Activated T-cell treated with anti-CD3 and anti-CD28 coated beads for 48 hours (primary cell): Measurements from ENCODE around the gene MMP24.

Source experiments
- DNase-seq: peaks from one replicate; pipeline ENCODE4 v3.0.0-alpha.2; 2020; ENCODE audit warnings: low read depth

MMP24 gene

DNA sequence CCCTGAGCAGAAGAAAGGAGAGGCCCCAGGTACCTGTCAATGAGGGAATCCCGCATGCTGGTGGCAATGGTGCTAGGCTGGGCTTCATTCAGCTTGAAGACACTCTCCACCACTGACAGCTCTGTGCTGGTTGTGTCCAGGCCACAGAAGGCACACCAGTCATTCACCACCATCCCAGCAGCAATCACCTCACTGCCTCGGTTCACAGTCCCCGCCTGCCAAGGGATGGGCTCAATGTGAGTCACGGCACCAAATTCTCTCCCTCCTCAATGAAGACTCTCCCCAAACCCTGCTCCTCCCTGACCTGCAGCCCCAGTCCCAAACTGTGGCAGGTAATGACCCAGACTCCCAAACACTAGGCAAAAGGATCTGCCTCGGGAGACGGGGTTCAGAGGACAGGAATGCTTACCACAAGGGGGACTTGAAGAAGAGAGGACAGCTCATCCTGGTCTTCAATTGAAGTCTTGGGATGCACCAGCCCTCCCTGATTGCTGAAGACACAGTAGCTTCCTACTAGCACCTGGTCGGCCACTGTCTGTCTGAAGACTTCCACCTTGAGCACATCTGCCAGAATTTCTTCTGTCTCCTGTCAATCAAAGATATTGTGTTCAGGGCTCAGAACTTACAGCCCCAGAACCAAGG lies 53.2 kb downstream of the MMP24 start:
- no peak for DNase-seq

DNA sequence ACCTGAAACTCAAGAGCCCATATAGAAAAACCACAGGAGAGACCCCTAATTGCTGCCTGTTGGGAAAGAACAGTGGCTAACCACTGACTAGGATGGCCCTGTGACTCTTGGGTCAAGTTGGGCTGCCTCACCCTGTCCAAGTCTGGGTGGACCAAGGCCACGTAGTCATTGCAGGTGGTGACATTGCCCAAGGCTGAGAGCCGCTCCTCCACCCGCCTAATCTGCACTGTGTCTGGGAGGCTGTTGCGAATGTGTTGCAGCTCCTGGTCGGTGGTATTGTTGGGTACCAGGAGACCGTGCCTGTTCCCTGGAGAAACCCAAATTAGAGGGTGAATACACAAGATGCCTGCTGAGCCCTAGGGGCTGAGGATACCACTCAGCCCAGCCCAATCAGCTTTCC lies 54.0 kb downstream of the MMP24 start:
- no peak for DNase-seq

DNA sequence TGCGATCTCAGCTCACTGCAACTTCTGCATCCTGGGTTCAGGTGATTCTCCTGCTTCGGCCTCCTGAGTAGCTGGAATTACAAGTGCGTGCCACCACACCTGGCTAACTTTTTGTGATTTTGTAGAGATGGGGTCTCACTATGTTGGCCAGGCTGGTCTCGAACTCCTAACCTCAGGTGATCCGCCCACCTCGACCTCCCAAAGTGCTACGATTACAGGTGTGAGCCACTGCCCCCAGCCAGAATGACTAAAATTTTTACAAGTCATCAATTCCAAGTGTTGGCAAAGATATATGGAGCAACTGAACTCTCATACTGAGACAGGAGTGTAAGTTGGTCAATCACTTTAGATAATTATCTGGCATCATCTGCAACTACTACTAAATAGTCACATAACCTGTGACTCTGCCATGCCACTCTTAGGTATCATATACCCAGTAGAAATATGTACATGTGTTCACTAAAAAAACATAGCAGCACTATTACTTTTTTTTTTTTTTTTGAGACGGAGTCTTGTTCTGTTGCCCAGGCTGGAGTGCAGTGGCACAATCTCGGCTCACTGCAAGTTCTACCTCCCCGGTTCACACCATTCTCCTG lies 55.1 kb downstream of the MMP24 start:
- DNase-seq: no peak

DNA sequence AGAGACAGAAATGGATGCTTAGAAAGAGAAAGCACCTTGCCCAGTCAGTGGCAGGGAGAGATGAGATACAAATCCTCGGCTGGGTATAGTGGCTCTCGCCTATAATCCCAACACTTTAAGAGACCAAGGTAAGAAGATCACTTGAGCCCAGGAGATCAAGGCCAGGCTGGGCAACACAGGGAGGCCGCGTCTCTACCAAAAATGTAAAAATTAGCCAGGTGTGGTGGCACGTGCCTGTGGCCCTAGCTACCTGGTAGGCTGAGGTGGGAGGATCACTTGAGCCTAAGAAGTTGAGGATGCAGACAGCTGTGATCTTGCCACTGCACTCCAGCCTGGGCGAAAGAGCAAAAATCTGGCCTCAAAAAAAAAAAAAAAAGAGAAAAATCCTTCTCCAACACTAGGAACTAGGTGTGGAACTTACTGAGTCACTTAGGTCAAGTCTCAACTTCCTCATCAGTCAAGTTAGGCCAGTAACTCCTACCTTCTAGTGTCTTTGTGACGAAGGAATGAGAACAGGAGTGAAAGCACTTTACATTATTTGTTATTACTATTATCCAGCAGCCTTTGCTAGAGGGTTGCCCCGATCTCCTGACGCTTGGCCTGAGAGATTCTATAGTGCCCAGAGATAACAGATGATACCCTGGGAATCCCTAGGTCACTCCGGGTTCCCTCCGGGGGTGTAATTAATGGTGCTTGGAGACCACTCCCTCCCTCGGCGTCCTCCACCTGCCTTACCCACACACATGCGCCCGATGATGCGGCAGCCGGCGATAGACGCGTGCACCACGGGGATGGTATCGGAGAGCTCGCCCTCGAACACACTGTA lies 57.2 kb downstream of the MMP24 start:
- no peak for DNase-seq

DNA sequence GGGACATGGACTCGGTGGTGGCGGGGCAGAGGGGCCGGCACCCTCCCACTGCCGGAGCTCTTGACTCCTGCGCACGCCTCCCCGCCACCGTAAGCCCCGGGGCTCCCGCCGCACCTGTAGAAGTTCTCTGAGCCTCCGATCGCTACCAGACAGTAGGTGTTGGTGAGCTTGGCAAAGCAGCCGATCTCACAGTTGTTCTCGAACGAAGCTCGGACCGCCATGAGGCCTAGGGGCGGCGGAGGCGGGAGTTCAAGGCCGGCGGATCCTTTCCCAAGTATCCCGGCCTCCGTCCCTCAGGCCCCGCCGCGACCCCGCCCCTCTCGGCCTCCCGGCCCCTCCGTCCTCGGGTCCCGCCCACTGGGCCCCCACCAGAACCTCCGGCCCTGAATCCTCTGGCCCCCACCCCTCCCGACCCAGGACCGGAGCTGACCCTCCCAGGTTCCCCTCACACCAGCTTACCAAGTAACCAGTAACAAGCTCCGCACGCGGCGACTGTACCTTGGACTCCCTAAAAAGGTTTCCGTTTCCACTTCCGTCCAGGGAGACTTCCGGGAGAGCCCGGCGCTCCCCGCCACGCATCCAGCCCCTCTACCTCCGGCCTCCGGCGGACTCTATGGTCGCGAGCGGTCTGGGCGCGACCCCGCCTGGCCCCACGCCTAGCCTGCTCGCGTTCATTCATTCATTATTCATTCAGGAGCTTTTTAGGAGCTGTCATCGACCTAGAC lies 57.9 kb downstream of the MMP24 start, which contains the start of gene EIF6:
Gene EIF6, minus strand, starts transcription at position 506 of the 725 bp plus-strand sequence. Its CDS starts 285 bp downstream, at position 221.
- DNase-seq: peak; percentile 79

DNA sequence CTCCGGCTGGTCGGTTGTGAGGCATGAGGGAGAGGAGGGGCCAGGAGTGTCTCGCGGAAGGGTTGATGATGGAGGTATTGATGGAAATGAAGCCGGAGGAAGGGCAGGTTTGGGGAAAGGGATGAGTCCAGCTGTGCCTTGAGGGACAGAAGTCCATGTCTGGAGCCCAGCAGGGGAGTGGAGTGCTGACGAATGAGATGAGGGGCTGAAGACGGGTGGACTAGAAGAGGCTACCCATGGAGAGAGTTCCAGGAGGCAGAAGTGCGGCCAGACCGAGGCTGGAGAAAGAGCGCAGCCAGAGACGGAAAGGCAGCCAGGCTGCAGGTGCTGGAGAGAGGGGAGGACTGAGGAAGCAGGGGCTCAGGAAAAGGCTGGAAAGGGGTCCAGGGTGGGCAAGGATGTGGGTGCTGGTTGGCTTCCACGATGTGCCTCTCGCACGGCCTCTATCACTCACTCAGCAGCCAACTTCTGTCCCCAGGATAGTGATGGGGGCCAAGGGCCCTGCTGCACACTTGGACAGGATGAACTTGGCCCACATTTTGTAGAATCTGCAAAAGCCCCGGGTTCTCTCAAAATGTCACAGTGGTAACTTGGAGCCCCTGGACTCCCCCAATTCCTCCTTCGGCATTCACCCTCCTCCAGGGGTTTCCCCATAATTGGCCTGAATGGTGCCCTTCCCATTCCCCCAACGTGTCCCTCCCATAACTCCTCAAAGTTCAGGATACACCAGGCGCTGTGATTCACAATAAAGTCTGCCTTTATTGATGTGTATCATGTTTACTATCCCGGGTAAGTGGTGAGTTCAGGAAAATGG lies 58.7 kb downstream of the MMP24 start:
- no peak for DNase-seq

DNA sequence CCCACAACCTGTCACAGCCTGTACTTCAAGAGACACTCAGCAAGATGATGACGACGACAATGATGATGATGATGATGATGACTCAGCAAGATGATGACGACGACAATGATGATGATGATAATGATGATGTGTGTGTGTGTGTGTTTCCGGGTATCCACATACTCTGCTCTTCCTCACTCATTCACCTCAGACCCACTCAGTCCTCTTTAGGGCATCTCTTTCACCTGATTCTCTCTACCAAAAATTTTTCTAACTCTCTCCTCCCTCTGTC lies 59.3 kb downstream of the MMP24 start:
- no peak for DNase-seq

DNA sequence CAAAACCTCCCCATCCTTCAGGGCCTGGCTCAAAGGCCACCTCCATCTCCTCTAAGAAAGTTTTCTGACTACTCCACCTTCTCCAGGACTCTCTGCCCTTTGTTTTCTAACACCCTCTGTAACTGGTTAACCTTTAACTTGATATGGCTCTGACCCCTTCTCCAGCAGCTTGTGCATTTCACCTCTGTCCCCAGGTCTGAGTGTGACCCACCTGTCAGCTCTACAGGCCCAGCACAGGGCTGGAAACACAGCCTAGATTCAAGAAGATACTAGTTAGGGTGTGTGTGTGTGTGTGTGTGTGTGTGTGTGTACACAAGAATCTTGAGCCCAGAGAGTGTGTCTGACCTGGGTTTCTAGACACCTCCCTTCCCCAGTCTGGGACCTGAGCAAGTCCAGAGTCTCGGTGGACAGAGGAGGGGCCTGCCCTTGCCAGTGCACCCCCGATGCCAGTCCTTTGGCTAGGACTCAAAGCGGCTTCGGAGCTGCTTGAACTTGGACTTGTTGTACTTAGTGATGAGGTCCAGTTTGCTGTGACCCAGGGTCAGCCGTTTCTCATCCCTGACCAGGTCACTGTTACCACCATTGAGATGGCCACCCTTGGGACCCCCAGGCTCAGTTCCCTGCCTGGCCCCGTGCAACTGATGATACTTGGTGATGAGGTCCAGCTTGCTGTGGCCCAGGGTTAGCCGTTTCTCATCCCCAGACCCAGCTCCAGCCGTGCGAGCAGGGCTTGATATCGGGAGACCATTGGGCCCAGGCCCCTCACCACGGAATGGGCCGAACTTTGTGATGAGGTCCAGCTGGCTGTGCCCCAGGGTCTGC lies 59.8 kb downstream of the MMP24 start:
- no peak for DNase-seq

DNA sequence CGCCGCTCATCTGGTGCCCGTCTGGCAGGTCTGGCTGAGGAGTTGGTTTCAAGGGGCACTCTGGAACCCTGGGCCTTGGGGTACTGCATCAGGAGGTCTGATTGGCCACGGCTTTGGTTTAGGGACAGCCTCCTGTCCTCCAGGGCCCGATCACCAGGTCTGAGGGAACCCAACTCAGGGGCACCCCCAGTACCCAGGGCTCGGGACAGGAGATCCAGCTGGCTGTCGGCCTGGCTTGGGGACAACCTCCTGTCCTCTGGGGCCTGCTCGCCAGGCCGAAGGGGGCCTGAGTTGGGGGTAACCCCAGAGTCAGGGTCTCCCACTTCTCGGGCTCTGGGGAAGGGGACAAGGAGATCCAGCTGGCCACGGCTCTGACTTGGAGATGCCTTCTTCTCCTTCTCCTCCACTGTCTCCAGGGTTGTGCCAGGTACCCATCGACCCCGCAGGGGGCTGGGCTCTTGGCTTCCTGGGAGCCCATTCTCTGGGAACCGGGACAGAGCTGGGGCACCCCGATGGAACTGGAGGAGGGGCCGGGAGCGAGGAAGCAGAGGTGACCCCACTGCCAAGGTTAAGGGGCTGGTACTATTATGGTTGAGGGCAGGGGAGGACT lies 60.5 kb downstream of the MMP24 start:
- no peak for DNase-seq

DNA sequence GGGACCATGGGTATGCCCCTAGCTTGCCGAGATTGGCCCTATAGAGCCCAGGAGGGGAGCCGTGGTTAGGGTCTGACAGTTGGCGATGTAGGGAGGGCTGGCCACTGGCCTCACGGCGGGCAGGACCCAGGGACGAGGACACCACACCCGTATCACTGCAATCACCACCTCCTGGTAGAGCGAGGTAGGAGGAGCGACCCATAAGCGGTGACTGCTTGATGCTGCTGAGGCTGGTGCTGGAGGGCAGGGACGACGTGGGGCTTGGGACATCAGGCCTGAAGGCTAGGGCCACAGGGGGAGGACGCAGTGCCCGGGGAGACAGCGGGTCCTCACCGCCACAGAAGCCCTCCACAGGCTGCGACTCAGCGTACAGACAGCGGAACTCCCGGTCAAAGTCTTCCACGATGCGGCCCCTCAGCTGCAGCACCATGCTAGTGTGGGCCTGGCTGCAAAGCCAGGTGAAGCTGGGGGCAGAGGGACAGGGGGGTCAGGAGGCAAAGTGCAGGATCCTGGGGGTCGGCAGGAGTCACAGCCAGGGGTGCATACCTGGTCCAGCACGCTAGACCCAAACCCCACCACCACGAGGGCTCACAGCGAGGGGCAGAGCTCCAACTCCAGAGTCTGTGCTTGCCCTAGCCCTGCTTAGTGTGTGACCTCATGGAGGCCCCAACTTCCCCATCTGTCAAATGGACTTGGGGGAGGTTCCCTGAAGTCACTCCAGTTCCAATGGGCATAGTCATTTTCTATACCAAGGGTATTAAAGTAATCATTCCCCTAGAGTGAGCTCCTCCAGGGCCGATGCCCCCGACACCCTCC lies 61.2 kb downstream of the MMP24 start:
- DNase-seq: no peak

DNA sequence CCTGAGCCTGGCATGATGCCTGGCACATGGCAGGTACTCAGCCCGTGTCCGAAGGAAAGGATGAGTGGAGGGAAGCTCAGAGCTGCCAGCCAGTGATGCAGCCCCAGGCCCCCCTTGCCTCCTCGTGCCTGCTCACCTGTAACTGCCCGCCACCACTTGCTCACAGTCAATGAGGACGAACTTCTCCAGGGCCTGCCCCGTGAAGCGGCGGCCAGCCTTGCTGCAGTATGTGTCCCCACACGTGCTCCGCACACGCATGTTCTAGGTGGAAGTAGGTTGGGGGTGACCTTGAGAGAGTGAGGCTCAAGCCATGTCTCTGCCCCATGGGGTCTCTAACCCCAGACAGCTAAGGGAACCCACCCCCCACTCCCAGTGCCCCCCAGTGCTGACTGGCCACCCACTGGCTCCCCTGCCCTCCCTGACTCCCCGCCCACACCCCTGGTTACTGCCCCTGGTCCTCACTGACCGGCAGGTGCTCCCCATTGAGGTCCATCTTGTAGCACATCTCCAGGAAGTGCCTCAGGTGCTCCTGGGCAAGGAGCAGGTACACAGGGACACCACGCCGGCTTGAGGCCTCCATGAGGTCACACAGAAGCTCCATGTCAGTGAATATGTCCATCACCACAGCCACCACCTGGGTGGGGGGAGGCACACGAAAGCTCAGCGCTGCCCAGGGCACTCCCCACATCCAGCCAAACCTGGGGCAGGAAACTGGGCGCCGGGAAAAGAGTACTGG lies 62.0 kb downstream of the MMP24 start:
- DNase-seq: no peak

DNA sequence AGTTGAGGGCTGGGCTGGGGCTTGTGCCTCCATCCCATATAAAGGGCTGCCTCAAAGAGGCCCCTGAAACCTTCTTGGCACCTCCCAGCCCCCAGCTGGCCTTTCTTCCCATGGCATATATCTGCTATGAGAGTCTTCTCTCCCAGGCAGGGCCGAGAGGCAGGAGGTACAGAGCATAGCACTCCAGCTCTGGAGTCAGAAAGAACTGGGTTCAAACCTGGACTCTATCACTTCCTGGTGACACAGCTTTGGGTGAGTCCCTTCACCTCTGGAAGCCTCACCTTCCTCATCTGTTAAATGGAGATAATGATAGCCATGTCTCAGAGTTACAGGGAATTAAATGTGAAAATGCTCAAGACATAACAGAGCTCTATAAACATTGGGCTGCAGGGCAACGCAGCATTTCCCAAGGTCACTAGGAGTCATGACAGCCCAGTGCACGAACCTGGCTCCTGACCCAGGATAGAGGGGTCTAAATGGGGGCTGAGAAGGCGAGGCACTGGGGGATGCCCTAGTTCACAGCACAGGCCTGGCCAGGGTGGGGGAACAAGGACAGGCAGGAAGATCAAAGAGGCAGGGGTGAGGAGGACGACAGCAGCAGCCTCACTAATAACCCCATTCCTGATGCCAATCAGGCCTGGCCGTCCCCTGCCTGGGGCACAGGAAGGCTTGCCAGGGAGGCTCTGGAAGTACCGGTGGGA lies 63.8 kb downstream of the MMP24 start:
- DNase-seq: no peak

DNA sequence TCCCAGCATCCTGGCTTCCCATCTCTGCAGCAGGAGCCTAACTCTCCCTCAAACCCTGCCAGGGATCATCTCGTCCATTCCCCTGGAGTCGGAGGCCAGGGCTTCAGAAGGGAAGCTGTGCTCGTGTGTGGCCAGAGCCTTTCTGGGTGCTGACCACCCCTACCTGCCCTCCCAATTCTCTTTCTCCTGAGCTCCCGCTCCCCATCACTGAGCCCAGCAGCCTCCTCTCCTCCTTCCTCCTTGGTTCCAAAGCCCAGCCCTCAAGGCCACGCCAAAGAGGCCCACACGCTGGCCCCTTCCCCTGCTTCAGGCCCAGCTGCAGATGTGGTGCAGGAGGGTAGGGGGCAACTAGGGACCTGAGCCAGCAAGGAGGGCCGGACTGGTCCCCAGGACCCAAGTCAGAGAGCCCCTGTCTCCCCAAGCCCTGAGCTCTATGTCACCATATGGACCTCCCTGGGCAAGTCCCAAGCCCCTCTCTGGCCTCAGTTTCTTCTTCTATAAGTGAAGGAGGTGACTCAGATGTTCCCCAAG lies 64.5 kb downstream of the MMP24 start:
- DNase-seq: no peak

DNA sequence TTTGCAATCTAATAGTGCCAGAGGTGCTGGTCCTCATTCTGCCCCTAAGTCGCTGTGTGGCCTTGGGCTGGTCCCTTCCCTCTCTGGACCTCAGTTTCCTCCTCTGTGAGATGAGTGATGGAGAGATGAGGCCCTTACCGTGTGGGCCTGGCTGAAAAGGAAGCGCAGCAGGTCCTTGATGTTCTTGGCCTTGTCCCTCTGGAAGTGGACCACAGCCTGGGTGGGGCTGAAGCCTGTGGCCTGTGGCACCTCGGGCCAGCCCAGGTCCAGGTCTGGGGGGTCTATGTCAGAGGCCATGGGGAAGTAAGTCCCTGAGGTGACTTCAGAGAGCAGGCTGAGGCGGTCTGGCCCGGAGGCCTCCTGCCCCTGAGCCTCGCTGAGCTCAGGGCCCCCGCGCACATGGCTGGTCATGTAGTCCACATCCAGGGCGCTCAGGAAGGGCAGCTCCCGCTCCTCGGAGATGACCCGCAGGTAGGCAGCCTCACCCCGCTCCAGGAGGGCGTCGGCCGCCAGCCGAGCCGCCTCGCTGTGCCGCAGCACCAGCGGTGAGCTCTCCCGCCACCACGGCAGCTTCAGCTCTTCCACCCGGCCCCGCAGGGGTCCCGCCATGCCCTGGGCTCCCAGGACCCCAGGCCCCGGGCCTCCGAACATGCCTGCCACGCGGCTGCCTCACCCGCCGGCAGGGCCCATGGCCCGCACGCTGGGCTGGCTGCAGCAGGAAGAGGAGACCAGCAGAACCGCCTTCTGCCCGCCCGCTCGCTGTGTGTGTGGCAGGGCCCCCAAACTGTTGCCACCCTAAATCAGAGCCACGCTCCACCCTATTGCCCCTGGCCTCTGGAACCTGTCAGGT lies 65.4 kb downstream of the MMP24 start, which contains the start of gene FAM83C:
Gene FAM83C, minus strand, starts transcription at position 772 of the 850 bp plus-strand sequence. Its CDS starts 121 bp downstream, at position 651.
- DNase-seq: no peak

DNA sequence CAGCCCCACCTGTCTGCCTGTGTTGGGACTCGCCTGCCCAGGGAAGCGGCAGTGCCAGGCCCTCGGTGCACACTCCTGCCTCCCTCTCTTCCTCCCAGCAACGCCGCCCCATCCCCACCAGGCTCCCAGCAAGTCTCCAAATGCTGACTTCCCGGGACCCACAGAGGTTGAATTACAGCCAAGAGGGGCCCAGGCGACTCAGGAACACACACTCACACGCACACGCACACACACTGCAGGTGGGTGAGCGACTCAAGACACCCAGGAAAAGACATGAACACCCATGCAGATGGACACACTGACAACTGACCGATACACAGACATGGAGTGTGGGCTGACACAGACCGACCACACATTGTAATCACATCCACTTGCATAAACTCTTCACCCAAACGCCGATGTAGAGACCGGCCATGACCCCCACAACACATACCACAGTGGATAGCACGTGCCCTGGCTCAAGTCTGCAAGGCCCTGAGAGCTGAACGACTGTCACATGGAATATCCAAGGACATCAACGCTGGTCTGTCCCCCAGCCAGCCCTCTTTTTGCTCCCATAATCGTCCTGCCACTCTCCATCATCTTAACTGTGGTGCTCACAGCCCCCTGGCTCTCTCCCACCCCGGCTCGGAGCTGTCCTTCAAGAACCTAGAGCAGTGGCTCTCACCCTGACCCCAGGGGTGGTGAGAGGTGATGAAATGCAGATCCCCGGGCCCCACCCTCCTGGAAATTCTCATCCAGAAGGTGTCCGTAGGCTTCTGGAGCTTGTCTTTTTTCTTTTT lies 66.2 kb downstream of the MMP24 start:
- DNase-seq: no peak
